HepG2 (cell line): ENCODE measurements around the gene LIME1. TPM values are rescaled to one million over a fixed set of nuclear protein-coding genes. Genes with fewer than 3 reads are reported as not detected.

Experiments
- ESRRA ChIP-seq: sonication (generic); formaldehyde crosslinking; IDR thresholded peaks from 2 replicates; pipeline ENCODE4 v1.5.1; 2020; ENCODE audit warnings: mild to moderate bottlenecking, low read depth, missing genetic modification reagents
- GATAD2A ChIP-seq: IDR thresholded peaks from 2 replicates; pipeline ENCODE4 v1.6.1; 2016
- HNF4G ChIP-seq, 2 experiments: sonication (generic) in 1 of 2; formaldehyde crosslinking in 1 of 2; IDR thresholded peaks; 2 replicates each; pipeline versions ENCODE4 v1.4.0 to v1.6.1; 2011 to 2020; ENCODE audit warnings: borderline replicate concordance in 2 of 2, low read depth in 2 of 2, mild to moderate bottlenecking in 2 of 2, low read length in 1 of 2, missing genetic modification reagents in 1 of 2, moderate library complexity in 1 of 2
- ISX ChIP-seq: sonication (generic); formaldehyde crosslinking; conservative IDR thresholded peaks from 2 replicates; pipeline ENCODE4 v1.5.0; 2020; ENCODE audit warnings: missing genetic modification reagents
- KDM4B ChIP-seq: sonication (generic); formaldehyde crosslinking; IDR thresholded peaks from 2 replicates; pipeline ENCODE4 v1.4.0; 2020; ENCODE audit warnings: missing genetic modification reagents
- SKI ChIP-seq: fragments of 450-650 bp; IDR thresholded peaks from one replicate; pipeline ENCODE4 v1.6.1; 2018; ENCODE audit warnings: mild to moderate bottlenecking; ENCODE audit not compliant: partially characterized antibody
- ZIK1 ChIP-seq: sonication (generic); formaldehyde crosslinking; IDR thresholded peaks from 2 replicates; pipeline ENCODE4 v1.5.0; 2020; ENCODE audit warnings: mild to moderate bottlenecking, low read depth, missing genetic modification reagents, borderline replicate concordance
- ZNF207 ChIP-seq: fragments of 450-650 bp; IDR thresholded peaks from 2 replicates; pipeline ENCODE4 v1.6.1; 2016; ENCODE audit warnings: antibody characterized with exemption, borderline replicate concordance
- ZNF225 ChIP-seq: sonication (generic); formaldehyde crosslinking; IDR thresholded peaks from 2 replicates; pipeline ENCODE4 v1.4.0; 2020; ENCODE audit warnings: mild to moderate bottlenecking, missing genetic modification reagents
- ZNF251 ChIP-seq: sonication (generic); formaldehyde crosslinking; IDR thresholded peaks from 2 replicates; pipeline ENCODE4 v1.9.0; 2021; ENCODE audit warnings: mild to moderate bottlenecking, missing genetic modification reagents
- ZNF451 ChIP-seq: sonication (generic); formaldehyde crosslinking; IDR thresholded peaks from 2 replicates; pipeline ENCODE4 v1.5.0; 2020; ENCODE audit warnings: mild to moderate bottlenecking, missing genetic modification reagents
- ZNF547 ChIP-seq: sonication (generic); formaldehyde crosslinking; IDR thresholded peaks from 2 replicates; pipeline ENCODE4 v1.5.1; 2020; ENCODE audit warnings: mild to moderate bottlenecking, missing genetic modification reagents
- ZNF746 ChIP-seq: sonication (generic); formaldehyde crosslinking; IDR thresholded peaks from 2 replicates; pipeline ENCODE4 v1.8.0; 2022; ENCODE audit warnings: mild to moderate bottlenecking, missing genetic modification reagents
- ZSCAN9 ChIP-seq: IDR thresholded peaks from 2 replicates; pipeline ENCODE4 v1.6.1; 2016; ENCODE audit warnings: borderline replicate concordance
- polyA plus RNA-seq, 8 experiments: library from polyadenylated mRNA; depleted of rRNA in 3 of 8; stranded (reverse) in 7 of 8; unstranded in 1 of 8; fragments of >200 nt; fragmentation: Illumina TruSeq in 4 of 8; extraction: Trizol in 4 of 8; gene quantifications; 2 replicates each; pipeline versions ENCODE4 v1.2.1 to v1.2.3, GENCODE V29; 2011 to 2016; ENCODE audit warnings: low read depth in 4 of 8, missing spikeins in 1 of 8, mixed read lengths in 1 of 8; ENCODE audit not compliant: insufficient read depth in 1 of 8
- total RNA-seq, 5 experiments: library from RNA; depleted of rRNA; stranded (reverse); fragments of >200 nt; fragmentation: Illumina TruSeq; extraction: Trizol; gene quantifications; 2 replicates each; pipeline ENCODE4 v1.2.3, GENCODE V29; 2016; ENCODE audit warnings: low read depth in 1 of 5
- TF ChIP-seq, protein P1 (sequence below): sonication (generic); formaldehyde crosslinking; IDR thresholded peaks from 2 replicates; pipeline ENCODE4 v1.5.0; 2020; ENCODE audit warnings: mild to moderate bottlenecking, missing genetic modification reagents, borderline replicate concordance
- TF ChIP-seq, protein P2 (sequence below): IDR thresholded peaks from 2 replicates; pipeline ENCODE4 v1.6.1; 2016; ENCODE audit warnings: missing compliant biosample characterization, missing genetic modification reagents, borderline replicate concordance
- TF ChIP-seq, protein P3 (sequence below): sonication (generic); formaldehyde crosslinking; IDR thresholded peaks from 2 replicates; pipeline ENCODE4 v1.8.1; 2023; ENCODE audit warnings: mild to moderate bottlenecking, moderate library complexity, missing genetic modification reagents
- TF ChIP-seq, protein P4 (sequence below): sonication (generic); formaldehyde crosslinking; IDR thresholded peaks from 2 replicates; pipeline ENCODE4 v1.8.1; 2023; ENCODE audit warnings: mild to moderate bottlenecking, inconsistent platforms, moderate library complexity, missing genetic modification reagents, borderline replicate concordance
- TF ChIP-seq, protein P5 (sequence below): sonication (generic); formaldehyde crosslinking; IDR thresholded peaks from 2 replicates; pipeline ENCODE4 v1.5.0; 2020; ENCODE audit warnings: mild to moderate bottlenecking, missing genetic modification reagents, moderate library complexity

LIME1 gene
- total and polyA plus RNA-seq, 2 of the 13 experiments (the other 11 are each of a cell fraction or from before 2014, with no cell fraction given), result 13.0 to 61.5 TPM

DNA sequence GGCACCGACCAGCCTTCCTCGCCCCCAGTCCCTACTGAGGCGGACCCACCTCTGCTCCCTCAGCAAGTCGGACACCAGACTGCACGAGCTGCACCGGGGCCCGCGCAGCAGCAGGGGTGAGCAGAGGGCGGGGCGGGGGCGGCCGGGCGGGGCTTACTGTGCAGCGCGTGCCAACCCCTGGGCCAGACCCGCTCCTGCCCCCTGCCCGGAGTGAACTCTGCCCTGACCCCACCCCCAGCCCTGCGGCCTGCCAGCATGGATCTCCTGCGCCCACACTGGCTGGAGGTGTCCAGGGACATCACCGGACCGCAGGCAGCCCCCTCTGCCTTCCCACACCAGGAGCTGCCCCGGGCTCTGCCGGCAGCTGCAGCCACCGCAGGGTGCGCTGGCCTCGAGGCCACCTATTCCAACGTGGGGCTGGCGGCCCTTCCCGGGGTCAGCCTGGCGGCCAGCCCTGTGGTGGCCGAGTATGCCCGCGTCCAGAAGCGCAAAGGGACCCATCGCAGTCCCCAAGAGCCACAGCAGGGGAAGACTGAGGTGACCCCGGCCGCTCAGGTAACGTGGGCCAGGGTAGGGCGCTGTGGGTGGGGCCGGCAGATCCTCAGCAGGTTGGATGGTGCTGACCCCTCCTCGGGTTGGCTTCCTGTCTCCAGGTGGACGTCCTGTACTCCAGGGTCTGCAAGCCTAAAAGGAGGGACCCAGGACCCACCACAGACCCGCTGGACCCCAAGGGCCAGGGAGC is 1.7 kb downstream of the LIME1 start (continued):
- TF ChIP-seq HNF4G (IDR thresholded peaks at IDR 0.05; ENCODE audit: borderline replicate concordance, low read depth, low read length) (peak; percentile 96), HNF4G (CRISPR knock-in tag; IDR thresholded peaks at IDR 0.05; ENCODE audit: borderline replicate concordance, low read depth) (peak; percentile 93), ZIK1 (CRISPR knock-in tag) (peak; percentile 46; the same call in 1 of the 2 replicates), ESRRA (CRISPR knock-in tag) (peak; percentile 81), ZNF451 (CRISPR knock-in tag) (peak; percentile 75; the same call in 1 of the 2 replicates), ZNF746 (CRISPR knock-in tag) (peak; percentile 94), GATAD2A (CRISPR knock-in tag) (peak; percentile 83), ZNF207 (no peak), SKI (peak; percentile 38), ZNF547 (CRISPR knock-in tag) (peak; percentile 82), KDM4B (CRISPR knock-in tag) (peak; percentile 87), ISX (CRISPR knock-in tag) (0 out of 2 replicates have a peak, but pooled peaks have one; percentile 66), ZNF251 (CRISPR knock-in tag) (peak; percentile 75; the same call in 1 of the 2 replicates), ZNF225 (CRISPR knock-in tag) (peak; percentile 88; the same call in 1 of the 2 replicates), ZSCAN9 (CRISPR knock-in tag) (peak; percentile 47; the same call in 1 of the 2 replicates)
- TF ChIP-seq, protein P1, sequence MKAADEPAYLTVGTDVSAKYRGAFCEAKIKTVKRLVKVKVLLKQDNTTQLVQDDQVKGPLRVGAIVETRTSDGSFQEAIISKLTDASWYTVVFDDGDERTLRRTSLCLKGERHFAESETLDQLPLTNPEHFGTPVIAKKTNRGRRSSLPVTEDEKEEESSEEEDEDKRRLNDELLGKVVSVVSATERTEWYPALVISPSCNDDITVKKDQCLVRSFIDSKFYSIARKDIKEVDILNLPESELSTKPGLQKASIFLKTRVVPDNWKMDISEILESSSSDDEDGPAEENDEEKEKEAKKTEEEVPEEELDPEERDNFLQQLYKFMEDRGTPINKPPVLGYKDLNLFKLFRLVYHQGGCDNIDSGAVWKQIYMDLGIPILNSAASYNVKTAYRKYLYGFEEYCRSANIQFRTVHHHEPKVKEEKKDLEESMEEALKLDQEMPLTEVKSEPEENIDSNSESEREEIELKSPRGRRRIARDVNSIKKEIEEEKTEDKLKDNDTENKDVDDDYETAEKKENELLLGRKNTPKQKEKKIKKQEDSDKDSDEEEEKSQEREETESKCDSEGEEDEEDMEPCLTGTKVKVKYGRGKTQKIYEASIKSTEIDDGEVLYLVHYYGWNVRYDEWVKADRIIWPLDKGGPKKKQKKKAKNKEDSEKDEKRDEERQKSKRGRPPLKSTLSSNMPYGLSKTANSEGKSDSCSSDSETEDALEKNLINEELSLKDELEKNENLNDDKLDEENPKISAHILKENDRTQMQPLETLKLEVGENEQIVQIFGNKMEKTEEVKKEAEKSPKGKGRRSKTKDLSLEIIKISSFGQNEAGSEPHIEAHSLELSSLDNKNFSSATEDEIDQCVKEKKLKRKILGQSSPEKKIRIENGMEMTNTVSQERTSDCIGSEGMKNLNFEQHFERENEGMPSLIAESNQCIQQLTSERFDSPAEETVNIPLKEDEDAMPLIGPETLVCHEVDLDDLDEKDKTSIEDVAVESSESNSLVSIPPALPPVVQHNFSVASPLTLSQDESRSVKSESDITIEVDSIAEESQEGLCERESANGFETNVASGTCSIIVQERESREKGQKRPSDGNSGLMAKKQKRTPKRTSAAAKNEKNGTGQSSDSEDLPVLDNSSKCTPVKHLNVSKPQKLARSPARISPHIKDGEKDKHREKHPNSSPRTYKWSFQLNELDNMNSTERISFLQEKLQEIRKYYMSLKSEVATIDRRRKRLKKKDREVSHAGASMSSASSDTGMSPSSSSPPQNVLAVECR (CRISPR knock-in tag), result peak; percentile 49; the same call in 1 of the 2 replicates
- TF ChIP-seq, protein P2, sequence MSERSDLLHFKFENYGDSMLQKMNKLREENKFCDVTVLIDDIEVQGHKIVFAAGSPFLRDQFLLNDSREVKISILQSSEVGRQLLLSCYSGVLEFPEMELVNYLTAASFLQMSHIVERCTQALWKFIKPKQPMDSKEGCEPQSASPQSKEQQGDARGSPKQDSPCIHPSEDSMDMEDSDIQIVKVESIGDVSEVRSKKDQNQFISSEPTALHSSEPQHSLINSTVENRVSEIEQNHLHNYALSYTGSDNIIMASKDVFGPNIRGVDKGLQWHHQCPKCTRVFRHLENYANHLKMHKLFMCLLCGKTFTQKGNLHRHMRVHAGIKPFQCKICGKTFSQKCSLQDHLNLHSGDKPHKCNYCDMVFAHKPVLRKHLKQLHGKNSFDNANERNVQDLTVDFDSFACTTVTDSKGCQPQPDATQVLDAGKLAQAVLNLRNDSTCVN (CRISPR knock-in tag), result peak; percentile 81; the same call in 1 of the 2 replicates
- TF ChIP-seq, protein P3, sequence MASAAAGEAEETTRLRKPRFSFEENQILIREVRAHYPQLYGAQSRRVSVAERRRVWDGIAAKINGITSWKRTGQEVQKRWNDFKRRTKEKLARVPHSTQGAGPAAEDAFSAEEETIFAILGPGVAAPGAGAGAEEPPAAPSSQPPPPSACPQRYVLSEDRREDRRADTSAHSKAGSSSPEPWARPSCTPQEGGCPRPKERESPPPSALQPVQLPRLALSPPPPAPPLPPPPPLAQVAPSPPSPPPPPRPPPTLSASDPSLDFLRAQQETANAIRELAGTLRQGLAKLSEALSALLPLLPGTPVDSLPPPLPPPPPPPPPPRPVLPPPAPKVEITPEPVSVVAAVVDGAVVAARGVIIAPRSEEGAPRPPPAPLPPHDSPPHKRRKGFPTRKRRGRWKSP (CRISPR knock-in tag), result 0 out of 2 replicates have a peak, but pooled peaks have one; percentile 15
- TF ChIP-seq, protein P4, sequence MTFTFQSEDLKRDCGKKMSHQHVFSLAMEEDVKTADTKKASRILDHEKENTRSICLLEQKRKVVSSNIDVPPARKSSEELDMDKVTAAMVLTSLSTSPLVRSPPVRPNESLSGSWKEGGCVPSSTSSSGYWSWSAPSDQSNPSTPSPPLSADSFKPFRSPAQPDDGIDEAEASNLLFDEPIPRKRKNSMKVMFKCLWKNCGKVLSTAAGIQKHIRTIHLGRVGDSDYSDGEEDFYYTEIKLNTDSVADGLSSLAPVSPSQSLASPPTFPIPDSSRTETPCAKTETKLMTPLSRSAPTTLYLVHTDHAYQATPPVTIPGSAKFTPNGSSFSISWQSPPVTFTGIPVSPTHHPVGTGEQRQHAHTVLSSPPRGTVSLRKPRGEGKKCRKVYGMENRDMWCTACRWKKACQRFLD, result peak; percentile 53
- TF ChIP-seq, protein P5, sequence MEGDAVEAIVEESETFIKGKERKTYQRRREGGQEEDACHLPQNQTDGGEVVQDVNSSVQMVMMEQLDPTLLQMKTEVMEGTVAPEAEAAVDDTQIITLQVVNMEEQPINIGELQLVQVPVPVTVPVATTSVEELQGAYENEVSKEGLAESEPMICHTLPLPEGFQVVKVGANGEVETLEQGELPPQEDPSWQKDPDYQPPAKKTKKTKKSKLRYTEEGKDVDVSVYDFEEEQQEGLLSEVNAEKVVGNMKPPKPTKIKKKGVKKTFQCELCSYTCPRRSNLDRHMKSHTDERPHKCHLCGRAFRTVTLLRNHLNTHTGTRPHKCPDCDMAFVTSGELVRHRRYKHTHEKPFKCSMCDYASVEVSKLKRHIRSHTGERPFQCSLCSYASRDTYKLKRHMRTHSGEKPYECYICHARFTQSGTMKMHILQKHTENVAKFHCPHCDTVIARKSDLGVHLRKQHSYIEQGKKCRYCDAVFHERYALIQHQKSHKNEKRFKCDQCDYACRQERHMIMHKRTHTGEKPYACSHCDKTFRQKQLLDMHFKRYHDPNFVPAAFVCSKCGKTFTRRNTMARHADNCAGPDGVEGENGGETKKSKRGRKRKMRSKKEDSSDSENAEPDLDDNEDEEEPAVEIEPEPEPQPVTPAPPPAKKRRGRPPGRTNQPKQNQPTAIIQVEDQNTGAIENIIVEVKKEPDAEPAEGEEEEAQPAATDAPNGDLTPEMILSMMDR, result peak; percentile 66
